GM23338 (cell line): ENCODE data around the gene GALNT16. TPM values are rescaled to one million over a fixed set of nuclear protein-coding genes. Genes with fewer than 3 reads are reported as not detected.
A peak's percentile ranks its signal among the peaks of the same experiment; 100 is the strongest.

Experiments
- ATAC-seq: fragments of 200-7000 bp; cut with Tn5 transposase; 3 replicates; pipeline ENCODE4 v1.9.1; 2020
- DNase-seq: peaks from one replicate; pipeline ENCODE4 v3.0.0-alpha.2; 2015; ENCODE audit warnings: low spot score
- H2AFZ ChIP-seq: fragments of 200-600 bp; sonication (generic); 2 replicates; pipeline ENCODE4 v1.8.0; 2016; ENCODE audit warnings: antibody characterized with exemption, mild to moderate bottlenecking, moderate library complexity
- H3F3A ChIP-seq: fragments of 200-600 bp; sonication (generic); replicated peaks from 2 replicates; pipeline ENCODE4 v1.8.0; 2017; ENCODE audit warnings: antibody characterized with exemption, mixed run types, low read depth
- H3K27ac ChIP-seq: fragments of 200-600 bp; sonication (generic); 2 replicates; pipeline ENCODE4 v1.6.1; 2016; ENCODE audit warnings: low read depth
- H3K27me3 ChIP-seq: fragments of 200-600 bp; sonication (generic); 2 replicates; pipeline ENCODE4 v1.8.0; 2016; ENCODE audit warnings: mild to moderate bottlenecking, mixed run types, moderate library complexity; ENCODE audit not compliant: insufficient read depth
- H3K36me3 ChIP-seq: fragments of 200-600 bp; sonication (generic); 2 replicates; pipeline ENCODE4 v1.8.0; 2016; ENCODE audit warnings: mild to moderate bottlenecking; ENCODE audit not compliant: insufficient read depth
- H3K4me1 ChIP-seq: fragments of 200-600 bp; sonication (generic); 2 replicates; pipeline ENCODE4 v1.8.0; 2016; ENCODE audit warnings: mild to moderate bottlenecking, moderate library complexity; ENCODE audit not compliant: insufficient read depth
- H3K4me2 ChIP-seq: fragments of 200-600 bp; sonication (generic); 2 replicates; pipeline ENCODE4 v1.7.1; 2017; ENCODE audit warnings: mixed run types
- H3K4me3 ChIP-seq: fragments of 200-600 bp; sonication (generic); 2 replicates; pipeline ENCODE4 v1.6.1; 2016; ENCODE audit warnings: mixed run types
- H3K79me2 ChIP-seq: fragments of 200-600 bp; sonication (generic); replicated peaks from 2 replicates; pipeline ENCODE4 v1.8.0; 2017; ENCODE audit warnings: mild to moderate bottlenecking; ENCODE audit not compliant: insufficient read depth
- H3K9me2 ChIP-seq: fragments of 200-600 bp; sonication (generic); 2 replicates; pipeline ENCODE4 v1.8.0; 2017; ENCODE audit not compliant: insufficient read depth
- H4K20me1 ChIP-seq: fragments of 200-600 bp; sonication (generic); replicated peaks from 2 replicates; pipeline ENCODE4 v1.8.0; 2017; ENCODE audit warnings: mild to moderate bottlenecking; ENCODE audit not compliant: insufficient read depth
- H3K27ac Mint-ChIP-seq: 2 replicates; pipeline ENCODE4 v1.8.0; 2020; ENCODE audit warnings: inconsistent platforms, mild to moderate bottlenecking, moderate library complexity, mixed read lengths
- H3K27me3 Mint-ChIP-seq: 3 replicates; pipeline ENCODE4 v1.8.0; 2022; ENCODE audit warnings: low read depth, mild to moderate bottlenecking, moderate library complexity, mixed read lengths, inconsistent platforms; ENCODE audit not compliant: insufficient read depth, poor library complexity
- H3K36me3 Mint-ChIP-seq: 3 replicates; pipeline ENCODE4 v1.8.0; 2021; ENCODE audit warnings: low read depth, mild to moderate bottlenecking, inconsistent platforms, moderate library complexity, mixed read lengths
- H3K4me1 Mint-ChIP-seq: 3 replicates; pipeline ENCODE4 v1.8.0; 2020; ENCODE audit warnings: mild to moderate bottlenecking, inconsistent platforms, mixed read lengths
- H3K4me3 Mint-ChIP-seq: 3 replicates; pipeline ENCODE4 v1.8.0; 2021; ENCODE audit warnings: moderate library complexity, mild to moderate bottlenecking, inconsistent platforms, mixed read lengths
- H3K9me3 Mint-ChIP-seq: 3 replicates; pipeline ENCODE4 v1.8.0; 2020; ENCODE audit warnings: moderate library complexity, mild to moderate bottlenecking, inconsistent platforms, mixed read lengths
- CREB1 ChIP-seq: fragments of 250-450 bp; sonication (Bioruptor Pico); IDR thresholded peaks from 2 replicates; pipeline ENCODE4 v1.5.0; 2020; ENCODE audit warnings: low read depth, mild to moderate bottlenecking, moderate library complexity
- CTCF ChIP-seq, 2 experiments: fragments of 200-600 bp in 1 of 2; sonication (generic) in 1 of 2; conservative IDR thresholded peaks; 2 replicates each; pipeline versions ENCODE4 v1.5.1 to v1.6.1; 2016 to 2017; ENCODE audit warnings: antibody characterized with exemption in 2 of 2, low read depth in 2 of 2, mild to moderate bottlenecking in 2 of 2, moderate library complexity in 1 of 2
- ETS1 ChIP-seq: IDR thresholded peaks from 2 replicates; pipeline ENCODE4 v1.6.1; 2016; ENCODE audit warnings: antibody characterized with exemption
- POLR2AphosphoS5 ChIP-seq: IDR thresholded peaks from 2 replicates; pipeline ENCODE4 v1.6.1; 2016; ENCODE audit warnings: antibody characterized with exemption, low read depth
- polyA plus RNA-seq: library from polyadenylated mRNA; unstranded; fragments of >200 nt; fragmentation: Nextera tagmentation; extraction: Ambion mirVana; gene quantifications from 2 replicates; pipeline ENCODE4 v1.2.1, GENCODE V29; 2016
- total RNA-seq: library from RNA; depleted of rRNA; stranded (reverse); fragments of >200 nt; shearing (Covaris generic); gene quantifications from 2 replicates; pipeline ENCODE4 v1.2.3, GENCODE V29; 2014
- TF ChIP-seq, protein P1 (sequence below): fragments of 250-450 bp; sonication (Bioruptor Pico); IDR thresholded peaks from 2 replicates; pipeline ENCODE4 v1.5.0; 2020; ENCODE audit warnings: mild to moderate bottlenecking, moderate library complexity

The GALNT16 gene
- total and polyA plus RNA-seq, 2 experiments from 2014 or later: 1.5 to 2.9 TPM

- TF ChIP-seq, protein P1, sequence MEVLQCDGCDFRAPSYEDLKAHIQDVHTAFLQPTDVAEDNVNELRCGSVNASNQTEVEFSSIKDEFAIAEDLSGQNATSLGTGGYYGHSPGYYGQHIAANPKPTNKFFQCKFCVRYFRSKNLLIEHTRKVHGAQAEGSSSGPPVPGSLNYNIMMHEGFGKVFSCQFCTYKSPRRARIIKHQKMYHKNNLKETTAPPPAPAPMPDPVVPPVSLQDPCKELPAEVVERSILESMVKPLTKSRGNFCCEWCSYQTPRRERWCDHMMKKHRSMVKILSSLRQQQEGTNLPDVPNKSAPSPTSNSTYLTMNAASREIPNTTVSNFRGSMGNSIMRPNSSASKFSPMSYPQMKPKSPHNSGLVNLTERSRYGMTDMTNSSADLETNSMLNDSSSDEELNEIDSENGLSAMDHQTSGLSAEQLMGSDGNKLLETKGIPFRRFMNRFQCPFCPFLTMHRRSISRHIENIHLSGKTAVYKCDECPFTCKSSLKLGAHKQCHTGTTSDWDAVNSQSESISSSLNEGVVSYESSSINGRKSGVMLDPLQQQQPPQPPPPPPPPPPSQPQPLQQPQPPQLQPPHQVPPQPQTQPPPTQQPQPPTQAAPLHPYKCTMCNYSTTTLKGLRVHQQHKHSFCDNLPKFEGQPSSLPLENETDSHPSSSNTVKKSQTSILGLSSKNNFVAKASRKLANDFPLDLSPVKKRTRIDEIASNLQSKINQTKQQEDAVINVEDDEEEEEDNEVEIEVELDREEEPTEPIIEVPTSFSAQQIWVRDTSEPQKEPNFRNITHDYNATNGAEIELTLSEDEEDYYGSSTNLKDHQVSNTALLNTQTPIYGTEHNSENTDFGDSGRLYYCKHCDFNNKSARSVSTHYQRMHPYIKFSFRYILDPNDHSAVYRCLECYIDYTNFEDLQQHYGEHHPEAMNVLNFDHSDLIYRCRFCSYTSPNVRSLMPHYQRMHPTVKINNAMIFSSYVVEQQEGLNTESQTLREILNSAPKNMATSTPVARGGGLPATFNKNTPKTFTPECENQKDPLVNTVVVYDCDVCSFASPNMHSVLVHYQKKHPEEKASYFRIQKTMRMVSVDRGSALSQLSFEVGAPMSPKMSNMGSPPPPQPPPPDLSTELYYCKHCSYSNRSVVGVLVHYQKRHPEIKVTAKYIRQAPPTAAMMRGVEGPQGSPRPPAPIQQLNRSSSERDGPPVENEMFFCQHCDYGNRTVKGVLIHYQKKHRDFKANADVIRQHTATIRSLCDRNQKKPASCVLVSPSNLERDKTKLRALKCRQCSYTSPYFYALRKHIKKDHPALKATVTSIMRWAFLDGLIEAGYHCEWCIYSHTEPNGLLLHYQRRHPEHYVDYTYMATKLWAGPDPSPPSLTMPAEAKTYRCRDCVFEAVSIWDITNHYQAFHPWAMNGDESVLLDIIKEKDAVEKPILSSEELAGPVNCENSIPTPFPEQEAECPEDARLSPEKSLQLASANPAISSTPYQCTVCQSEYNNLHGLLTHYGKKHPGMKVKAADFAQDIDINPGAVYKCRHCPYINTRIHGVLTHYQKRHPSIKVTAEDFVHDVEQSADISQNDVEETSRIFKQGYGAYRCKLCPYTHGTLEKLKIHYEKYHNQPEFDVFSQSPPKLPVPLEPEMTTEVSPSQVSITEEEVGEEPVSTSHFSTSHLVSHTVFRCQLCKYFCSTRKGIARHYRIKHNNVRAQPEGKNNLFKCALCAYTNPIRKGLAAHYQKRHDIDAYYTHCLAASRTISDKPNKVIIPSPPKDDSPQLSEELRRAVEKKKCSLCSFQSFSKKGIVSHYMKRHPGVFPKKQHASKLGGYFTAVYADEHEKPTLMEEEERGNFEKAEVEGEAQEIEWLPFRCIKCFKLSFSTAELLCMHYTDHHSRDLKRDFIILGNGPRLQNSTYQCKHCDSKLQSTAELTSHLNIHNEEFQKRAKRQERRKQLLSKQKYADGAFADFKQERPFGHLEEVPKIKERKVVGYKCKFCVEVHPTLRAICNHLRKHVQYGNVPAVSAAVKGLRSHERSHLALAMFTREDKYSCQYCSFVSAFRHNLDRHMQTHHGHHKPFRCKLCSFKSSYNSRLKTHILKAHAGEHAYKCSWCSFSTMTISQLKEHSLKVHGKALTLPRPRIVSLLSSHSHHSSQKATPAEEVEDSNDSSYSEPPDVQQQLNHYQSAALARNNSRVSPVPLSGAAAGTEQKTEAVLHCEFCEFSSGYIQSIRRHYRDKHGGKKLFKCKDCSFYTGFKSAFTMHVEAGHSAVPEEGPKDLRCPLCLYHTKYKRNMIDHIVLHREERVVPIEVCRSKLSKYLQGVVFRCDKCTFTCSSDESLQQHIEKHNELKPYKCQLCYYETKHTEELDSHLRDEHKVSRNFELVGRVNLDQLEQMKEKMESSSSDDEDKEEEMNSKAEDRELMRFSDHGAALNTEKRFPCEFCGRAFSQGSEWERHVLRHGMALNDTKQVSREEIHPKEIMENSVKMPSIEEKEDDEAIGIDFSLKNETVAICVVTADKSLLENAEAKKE (CRISPR knock-in tag): no peak
- no peak for TF ChIP-seq CTCF (conservative IDR thresholded peaks at IDR 0.05; ENCODE audit: low read depth in 2 of 2)
- TF ChIP-seq POLR2AphosphoS5: no peak
These were observed 57.8 kb downstream of the GALNT16 start (continued) for GRCh38 chr14:69317780-69318179.

GRCh38 chr14:69318241-69318640 is 58.3 kb downstream of the GALNT16 start:
- no peak overlapping the region for H3K27ac ChIP-seq
- Mint-ChIP-seq H3K27me3 (peaks cover 19% of the 10 kb centered on the region), H3K36me3 (no peaks in the 10 kb centered on the region; the same call in 2 of the 3 replicates), H3K9me3 (0 out of 3 replicates have a peak, but pooled peaks cover 4% of the 10 kb centered on the region), H3K4me3 (no peak overlapping the region), H3K4me1 (peaks cover 29% of the 10 kb centered on the region), H3K27ac (no peak overlapping the region)
- H3K4me3 ChIP-seq: no peak overlapping the region
- DNase-seq (no peak), ATAC-seq (no peak)
- H3K36me3 ChIP-seq: no peaks in the 10 kb centered on the region
- no peaks in the 10 kb centered on the region for H4K20me1 ChIP-seq
- H3K4me1 ChIP-seq: no peaks in the 10 kb centered on the region; the same call in none of the 2 replicates
- no peak overlapping the region for H2AFZ ChIP-seq
- H3K9me2 ChIP-seq: peaks cover 18% of the 10 kb centered on the region; the same call in 1 of the 2 replicates
- no peaks in the 10 kb centered on the region for H3F3A ChIP-seq
- no peaks in the 10 kb centered on the region for H3K79me2 ChIP-seq
- H3K27me3 ChIP-seq: no peaks in the 10 kb centered on the region
- no peak overlapping the region for H3K4me2 ChIP-seq
- TF ChIP-seq, protein P1 (CRISPR knock-in tag): 0 out of 2 replicates have a peak, but pooled peaks have one; percentile 41
- TF ChIP-seq ETS1: no peak
- no peak for TF ChIP-seq CREB1
